Vagina (tissue), 2 donors: ENCODE data around the gene SAE1. TPM values are rescaled to one million over a fixed set of nuclear protein-coding genes. Genes with fewer than 3 reads are reported as not detected.

Source experiments
- DNase-seq, 2 donors: peaks; one replicate each; pipeline ENCODE4 v3.0.0-alpha.2; 2017; ENCODE audit errors: extremely low spot score in 2 of 2
- H3K27ac ChIP-seq: fragments of 200-600 bp; sonication (generic); one replicate; pipeline ENCODE4 v1.5.1; 2019
- H3K27me3 ChIP-seq: fragments of 200-600 bp; sonication (generic); one replicate; pipeline ENCODE4 v1.5.1; 2019
- H3K36me3 ChIP-seq, 2 donors: fragments of 200-600 bp; sonication (generic); one replicate each; pipeline ENCODE4 v1.5.1; 2017 to 2019
- H3K4me1 ChIP-seq: fragments of 200-600 bp; sonication (generic); one replicate; pipeline ENCODE4 v1.5.1; 2019
- H3K4me3 ChIP-seq, 2 donors: fragments of 200-600 bp; sonication (generic); 1 replicate in 1 of 2; 2 replicates in 1 of 2; pipeline ENCODE4 v1.5.1; 2016 to 2019
- H3K9me3 ChIP-seq: fragments of 200-600 bp; sonication (generic); one replicate; pipeline ENCODE4 v1.5.1; 2019
- CTCF ChIP-seq, 3 experiments: fragments of 450-650 bp in 2 of 3; fragments of 200-600 bp in 1 of 3; sonication (generic) in 1 of 3; IDR thresholded peaks; one replicate each; pipeline ENCODE4 v1.5.1; 2017 to 2019; ENCODE audit warnings: antibody characterized with exemption in 3 of 3, mild to moderate bottlenecking in 2 of 3, moderate library complexity in 2 of 3
- POLR2A ChIP-seq, 2 donors: fragments of 450-650 bp; IDR thresholded peaks; one replicate each; pipeline ENCODE4 v1.6.1; 2017; ENCODE audit warnings: antibody characterized with exemption in 2 of 2, mild to moderate bottlenecking in 2 of 2, moderate library complexity in 2 of 2
- POLR2AphosphoS5 ChIP-seq, 2 donors: sonication (generic); formaldehyde crosslinking; IDR thresholded peaks; one replicate each; pipeline ENCODE4 v1.9.0; 2017; ENCODE audit warnings: antibody characterized with exemption in 2 of 2, mild to moderate bottlenecking in 2 of 2, low read depth in 1 of 2; ENCODE audit not compliant: insufficient read depth in 1 of 2
- intact Hi-C: fragments of 100-400 bp; cut with DNase I; formaldehyde crosslinking; loops from one replicate; pipeline ENCODE4 v1.15.1; 2023
- total RNA-seq: library from RNA; depleted of rRNA; stranded (reverse); fragments of >200 nt; gene quantifications from one replicate; pipeline ENCODE4 v1.2.3, GENCODE V29; 2016

The SAE1 gene
- total RNA-seq, 1 donor from 2014 or later, result 32.7 TPM

GRCh38 chr19:47221080-47221841 lies 90.6 kb downstream of the SAE1 start:
- no peaks in the 10 kb centered on the region for H3K9me3 ChIP-seq
- TF ChIP-seq POLR2A (IDR thresholded peaks at IDR 0.05) (no peak), CTCF (IDR thresholded peaks at IDR 0.05) (no peak), POLR2AphosphoS5 (IDR thresholded peaks at IDR 0.05; ENCODE audit: insufficient read depth in 1 of 2, low read depth in 1 of 2) (no peak)
- peaks cover 10% of the 10 kb centered on the region for H3K4me1 ChIP-seq
- H3K27ac ChIP-seq, result no peak overlapping the region
- H3K27me3 ChIP-seq, result no peaks in the 10 kb centered on the region
- peaks cover 0 to 21% of the 10 kb centered on the region in 2 donors for H3K36me3 ChIP-seq
- intact Hi-C loops, result no loop called here
- no peak for DNase-seq
- no peak overlapping the region for H3K4me3 ChIP-seq

- Histone ChIP-seq H3K36me3 (peaks cover 0 to 21% of the 10 kb centered on the region in 2 donors), H3K9me3 (no peaks in the 10 kb centered on the region), H3K4me3 (no peak overlapping the region), H3K27ac (no peak overlapping the region), H3K4me1 (peaks cover 16% of the 10 kb centered on the region), H3K27me3 (no peaks in the 10 kb centered on the region)
- DNase-seq, result no peak
- no peak for TF ChIP-seq POLR2A (IDR thresholded peaks at IDR 0.05)
- TF ChIP-seq POLR2AphosphoS5 (IDR thresholded peaks at IDR 0.05; ENCODE audit: insufficient read depth in 1 of 2, low read depth in 1 of 2), result no peak
- no peak for TF ChIP-seq CTCF (IDR thresholded peaks at IDR 0.05)
- intact Hi-C loops, result no loop called here
These were observed 91.3 kb downstream of the SAE1 start for GRCh38 chr19:47221890-47222289.

GRCh38 chr19:47225746-47226425 lies 95.3 kb downstream of the SAE1 start:
- H3K9me3 ChIP-seq, result no peaks in the 10 kb centered on the region
- TF ChIP-seq POLR2AphosphoS5 (IDR thresholded peaks at IDR 0.05; ENCODE audit: insufficient read depth in 1 of 2, low read depth in 1 of 2) (peak in 1 of 2 donors; percentile 63), POLR2A (IDR thresholded peaks at IDR 0.05) (peak; percentile 31 to 100), CTCF (IDR thresholded peaks at IDR 0.05) (peak in 1 of 3 experiments; percentile 15)
- peaks cover 0 to 16% of the 10 kb centered on the region in 2 donors for H3K36me3 ChIP-seq
- H3K4me1 ChIP-seq, result peaks cover 47% of the 10 kb centered on the region
- H3K27ac ChIP-seq, result peak overlapping the region; percentile 100
- DNase-seq, result no peak
- H3K27me3 ChIP-seq, result no peaks in the 10 kb centered on the region
- peak overlapping the region; percentile 57 to 95 for H3K4me3 ChIP-seq
- intact Hi-C loops, result no loop called here

- Histone ChIP-seq H3K27me3 (no peaks in the 10 kb centered on the region), H3K4me3 (peak overlapping the region; percentile 57 to 95), H3K4me1 (peaks cover 52% of the 10 kb centered on the region), H3K9me3 (no peaks in the 10 kb centered on the region), H3K27ac (peak overlapping the region; percentile 100), H3K36me3 (peaks cover 0 to 8% of the 10 kb centered on the region in 2 donors)
- intact Hi-C loops, result no loop called here
- no peak for DNase-seq
- TF ChIP-seq CTCF (IDR thresholded peaks at IDR 0.05) (no peak), POLR2A (IDR thresholded peaks at IDR 0.05) (peak in 1 of 2 donors; percentile 41), POLR2AphosphoS5 (IDR thresholded peaks at IDR 0.05; ENCODE audit: insufficient read depth in 1 of 2, low read depth in 1 of 2) (peak; percentile 73 to 84)
These were observed 96.1 kb downstream of the SAE1 start for GRCh38 chr19:47226426-47227351.
